Stimulated activated CD4-positive, alpha-beta T cell treated with anti-CD3 and anti-CD28 coated beads, Interleukin-15, amount 100 ng/mL, for 24 hours (primary cell): ENCODE measurements around the gene STIM1.
"Not testable (repeated sequence)": the region's sequence is repeated elsewhere in the genome, so short reads cannot be mapped to it uniquely, and the experiment has no call there.

Source experiments
- DNase-seq: peaks from one replicate; pipeline ENCODE4 v3.0.0-alpha.2; 2020

Gene STIM1

DNA sequence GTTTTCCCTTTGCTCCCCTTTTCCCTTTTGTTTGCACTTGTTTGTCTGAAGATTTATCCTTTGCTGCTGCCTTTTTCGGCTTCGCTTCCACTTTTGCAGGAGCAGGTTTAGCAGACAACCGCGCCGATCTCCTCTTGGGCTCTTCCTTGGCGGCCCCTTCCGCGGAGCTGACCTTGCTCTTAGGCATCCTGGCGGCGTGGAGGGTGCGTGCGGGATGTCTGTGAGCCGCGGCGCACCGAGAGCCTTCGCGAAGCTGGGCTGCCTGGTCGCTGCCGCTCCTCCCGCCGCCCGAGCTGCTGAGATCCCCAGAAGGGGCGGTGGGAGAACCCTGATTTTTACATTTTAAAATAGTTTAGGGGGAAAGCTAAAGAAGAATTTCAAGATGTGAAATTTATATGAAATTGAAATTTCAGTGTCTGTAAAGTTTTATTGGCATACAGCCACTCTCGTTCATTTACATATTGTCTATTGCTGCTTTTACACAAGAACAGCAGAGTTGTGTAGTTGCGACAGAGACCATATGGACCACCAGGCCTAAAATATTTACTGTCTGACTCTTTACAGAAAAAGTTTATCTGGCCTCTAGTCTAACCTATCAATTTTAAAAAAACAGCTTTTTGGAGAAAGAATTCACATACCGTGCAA is 133.9 kb downstream of the STIM1 start:
- no peak for DNase-seq

DNA sequence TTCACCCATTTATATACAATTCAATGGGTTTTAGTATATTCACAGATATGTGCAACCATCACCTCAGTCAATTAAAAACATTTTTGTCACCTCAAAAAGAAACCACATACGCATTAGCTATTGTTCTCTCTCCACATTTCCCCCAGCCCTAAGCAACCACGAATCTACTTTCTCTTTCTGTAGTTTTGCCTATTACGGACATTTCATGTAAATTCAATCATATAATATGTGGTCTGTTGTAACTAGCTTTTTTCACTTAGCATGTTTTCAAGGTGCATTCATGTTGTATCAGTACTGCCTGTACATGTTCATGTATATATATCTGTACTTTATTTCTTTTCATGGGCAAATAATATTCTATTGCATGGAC is 134.4 kb downstream of the STIM1 start:
- DNase-seq: no peak

DNA sequence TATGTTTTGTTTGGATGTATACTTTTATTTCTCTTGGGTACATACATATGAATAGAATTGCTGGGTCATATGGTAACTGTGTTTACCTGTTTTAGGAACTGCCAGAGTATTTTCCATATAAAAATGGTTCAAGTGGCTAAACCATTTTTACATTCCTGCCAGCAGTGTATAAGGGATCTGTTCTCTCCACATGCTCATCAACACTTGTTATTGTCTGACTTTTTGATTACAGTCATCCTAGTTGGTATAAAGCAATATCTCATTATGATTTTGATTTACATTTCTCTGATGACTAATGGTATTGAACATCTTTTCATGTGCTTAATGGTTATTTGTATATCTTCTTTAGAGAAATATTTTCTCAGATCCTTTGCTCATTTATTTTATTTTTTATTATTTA is 134.9 kb downstream of the STIM1 start:
- DNase-seq: no peak

DNA sequence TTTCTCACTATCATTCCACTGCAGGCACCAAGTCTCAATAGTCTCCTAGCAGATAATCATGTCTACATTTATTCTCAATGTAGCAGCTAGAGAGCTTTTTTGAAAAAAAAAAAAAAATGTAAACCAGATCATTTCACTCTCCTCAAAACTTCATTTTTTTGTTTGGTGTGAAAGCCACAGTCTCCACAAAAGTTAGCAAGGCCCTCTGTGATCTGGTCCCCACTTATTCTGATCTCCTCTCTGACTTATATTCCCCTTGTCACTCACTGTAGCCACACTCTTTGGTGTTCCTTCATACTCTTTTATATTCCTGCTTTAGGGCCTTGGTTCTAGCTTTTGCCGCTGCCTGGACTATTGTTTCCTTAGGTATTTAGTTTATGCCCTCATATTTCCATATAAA is 137.5 kb downstream of the STIM1 start:
- DNase-seq: no peak

DNA sequence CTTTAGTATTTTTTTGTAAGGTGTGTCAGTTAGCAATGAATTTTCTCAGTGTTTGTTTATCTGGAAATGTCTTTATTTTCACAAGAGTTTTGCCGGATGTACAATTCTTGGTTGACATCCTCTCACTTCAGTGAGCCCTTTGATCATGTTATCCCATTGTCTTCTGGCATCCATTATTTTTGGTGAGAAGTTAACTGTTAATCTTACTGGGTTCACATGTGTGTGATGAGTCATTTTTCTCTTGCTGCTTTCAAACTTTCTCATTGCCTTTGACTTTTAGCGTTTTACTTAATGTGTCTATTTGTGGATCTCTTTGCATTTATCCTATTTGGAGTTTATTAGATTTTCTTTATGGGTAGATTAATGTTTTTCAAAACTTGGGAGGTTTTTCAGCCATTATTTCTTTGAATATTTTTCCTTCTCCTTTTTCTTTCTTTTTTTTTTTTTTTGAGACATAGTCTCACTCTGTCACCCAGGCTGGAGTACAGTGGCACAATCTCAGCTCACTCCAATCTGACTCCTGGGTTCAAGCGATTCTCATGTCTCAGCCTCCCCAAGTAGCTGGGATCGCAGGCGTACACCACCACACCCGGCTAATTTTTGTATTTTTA is 138.7 kb downstream of the STIM1 start:
- DNase-seq: no peak

DNA sequence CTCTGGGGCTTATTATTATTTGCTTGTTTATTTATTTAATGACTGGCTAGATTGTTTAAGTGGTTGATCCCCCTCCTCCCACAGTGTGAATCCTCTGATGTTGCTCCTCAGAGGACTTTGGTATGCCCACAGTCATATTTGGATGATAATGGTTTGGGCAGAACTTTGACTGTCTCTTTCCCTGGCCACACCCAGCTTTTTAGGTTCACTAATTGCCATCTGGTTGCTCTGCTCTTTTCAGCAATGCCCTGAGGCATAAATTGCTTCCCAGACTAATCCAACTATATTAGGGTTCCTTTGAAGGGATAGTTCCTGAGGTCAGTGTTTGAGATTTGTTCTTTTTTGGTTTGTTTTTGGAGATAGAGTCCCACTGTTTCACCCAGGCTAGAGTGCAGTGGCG is 139.8 kb downstream of the STIM1 start:
- DNase-seq: no peak

DNA sequence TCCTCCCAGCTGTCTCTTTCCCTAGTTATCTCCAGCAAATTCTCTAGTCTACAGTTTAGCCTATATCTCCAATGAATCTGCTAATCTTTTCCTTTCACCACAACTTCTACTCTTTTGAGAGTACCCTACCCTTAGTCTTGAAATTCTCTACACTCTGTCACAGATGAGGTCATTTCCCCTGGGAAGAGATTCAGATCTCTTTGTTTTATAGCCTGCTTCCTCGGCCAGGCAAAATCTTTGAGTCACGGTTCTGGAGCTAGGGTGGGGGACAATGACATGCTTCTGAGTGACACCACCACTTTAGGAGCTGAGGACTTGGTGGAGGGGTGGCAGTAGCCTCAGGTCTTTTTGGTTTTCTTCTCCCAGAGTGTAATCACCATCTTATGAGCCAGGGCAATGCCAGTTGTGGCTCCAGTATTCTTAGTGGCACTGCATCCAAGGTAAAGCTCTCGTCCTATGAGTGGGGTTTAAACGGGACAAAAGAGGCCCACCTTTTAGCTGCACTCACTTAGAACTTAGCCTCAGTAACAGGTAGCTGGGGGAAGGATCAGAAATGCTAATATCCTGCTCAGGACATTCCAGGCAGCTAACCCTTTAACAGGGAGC is 140.6 kb downstream of the STIM1 start:
- no peak for DNase-seq

DNA sequence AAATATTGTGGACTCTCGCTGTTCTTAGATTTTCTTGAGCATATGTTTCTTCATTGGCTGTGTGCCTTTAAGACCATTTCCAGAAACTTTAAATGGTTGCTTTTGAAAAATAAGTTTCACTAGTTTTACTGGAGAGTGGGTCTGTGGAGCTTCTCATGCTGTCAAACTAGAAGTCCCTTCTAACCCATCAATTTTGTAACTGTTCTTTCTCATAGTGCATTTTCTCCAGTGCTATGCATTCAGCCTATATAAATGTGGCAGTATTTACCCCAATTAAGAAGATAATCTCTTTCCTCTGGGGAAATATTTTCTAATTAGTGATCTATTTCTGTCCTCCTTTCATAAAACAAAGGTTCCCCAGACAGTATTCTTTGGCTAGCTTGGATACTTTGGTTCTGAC is 141.2 kb downstream of the STIM1 start:
- DNase-seq: no peak

DNA sequence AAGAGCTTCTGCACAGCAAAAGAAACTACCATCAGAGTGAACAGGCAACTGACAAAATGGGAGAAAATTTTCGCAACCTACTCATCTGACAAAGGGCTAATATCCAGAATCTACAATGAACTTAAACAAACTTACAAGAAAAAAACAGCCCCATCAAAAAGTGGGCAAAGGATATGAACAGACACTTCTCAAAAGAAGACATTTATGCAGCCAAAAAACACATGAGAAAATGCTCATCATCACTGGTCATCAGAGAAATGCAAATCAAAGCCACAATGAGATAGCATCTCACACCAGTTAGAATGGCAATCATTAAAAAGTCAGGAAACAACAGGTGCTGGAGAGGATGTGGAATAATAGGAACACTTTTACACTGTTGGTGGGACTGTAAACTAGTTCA is 149.3 kb downstream of the STIM1 start:
- not testable (repeated sequence) for DNase-seq

DNA sequence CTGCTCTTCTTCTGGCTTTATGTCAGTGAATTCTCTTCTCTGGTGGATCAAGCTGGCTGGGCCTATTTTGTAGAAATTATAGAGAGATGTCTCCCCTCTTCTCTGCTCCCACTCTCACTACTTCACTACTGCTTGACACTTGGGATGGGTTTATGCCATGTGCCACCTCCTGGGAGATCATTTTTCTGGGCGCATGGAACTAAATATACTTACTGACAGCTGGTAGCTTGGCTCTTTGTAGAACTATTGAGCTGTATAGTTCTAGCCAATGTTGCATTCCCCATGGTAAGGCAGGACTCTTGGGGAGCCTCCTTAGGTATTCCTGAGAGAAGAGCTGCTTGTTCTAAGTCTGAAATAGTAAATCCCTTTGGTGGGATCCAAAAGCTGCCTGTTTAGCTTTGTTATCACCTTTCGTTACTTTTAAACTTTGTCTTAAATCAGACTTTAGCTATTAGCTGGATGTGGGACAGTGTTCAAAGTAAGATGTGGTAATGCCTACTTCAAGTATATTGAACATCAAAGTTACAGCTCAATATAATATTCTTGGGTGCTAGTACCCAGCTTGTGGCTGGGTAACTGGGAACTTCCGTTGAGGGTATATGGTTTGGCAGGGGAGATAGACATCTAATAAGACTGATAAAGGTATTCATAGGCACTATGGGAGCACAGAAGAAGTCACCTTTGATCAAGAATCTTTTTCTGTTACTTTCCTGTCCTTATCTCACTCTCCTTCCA is 151.6 kb downstream of the STIM1 start:
- no peak for DNase-seq

DNA sequence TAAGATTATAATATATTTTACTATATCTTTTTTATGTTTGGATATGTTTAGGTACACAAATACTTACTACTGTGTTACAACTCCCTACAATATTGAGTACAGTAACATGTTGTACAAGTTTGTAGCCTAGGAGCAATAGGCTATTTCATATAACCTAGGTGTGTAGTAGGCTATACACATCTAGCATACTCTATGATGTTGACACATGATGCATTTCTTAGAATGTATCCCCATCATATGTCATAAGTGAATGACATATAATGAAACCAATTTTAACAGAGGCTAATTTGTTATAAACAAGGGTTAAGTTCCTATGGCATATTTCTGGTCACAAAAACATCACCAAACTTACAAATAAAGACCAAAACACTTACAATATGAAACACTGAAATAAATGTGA is 152.7 kb downstream of the STIM1 start:
- no peak for DNase-seq

DNA sequence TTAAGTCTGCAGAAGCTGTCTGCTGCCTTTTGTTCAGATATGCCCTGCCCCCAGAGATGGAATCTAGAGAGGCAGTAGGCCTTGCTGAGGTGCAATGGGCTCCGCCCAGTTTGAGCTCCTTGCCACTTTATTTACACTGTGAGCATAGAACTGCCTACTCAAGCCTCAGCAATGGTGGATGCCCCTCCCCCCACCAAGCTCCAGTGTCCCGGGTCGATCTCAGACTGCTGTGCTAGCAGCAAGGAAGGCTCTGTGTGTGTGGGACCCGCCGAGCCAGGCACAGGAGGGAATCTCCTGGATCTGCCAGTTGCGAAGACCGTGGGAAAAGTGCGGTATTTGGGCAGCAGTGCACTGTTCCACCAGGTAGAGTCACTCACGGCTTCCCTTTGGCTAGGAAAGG is 161.1 kb downstream of the STIM1 start:
- not testable (repeated sequence) for DNase-seq

DNA sequence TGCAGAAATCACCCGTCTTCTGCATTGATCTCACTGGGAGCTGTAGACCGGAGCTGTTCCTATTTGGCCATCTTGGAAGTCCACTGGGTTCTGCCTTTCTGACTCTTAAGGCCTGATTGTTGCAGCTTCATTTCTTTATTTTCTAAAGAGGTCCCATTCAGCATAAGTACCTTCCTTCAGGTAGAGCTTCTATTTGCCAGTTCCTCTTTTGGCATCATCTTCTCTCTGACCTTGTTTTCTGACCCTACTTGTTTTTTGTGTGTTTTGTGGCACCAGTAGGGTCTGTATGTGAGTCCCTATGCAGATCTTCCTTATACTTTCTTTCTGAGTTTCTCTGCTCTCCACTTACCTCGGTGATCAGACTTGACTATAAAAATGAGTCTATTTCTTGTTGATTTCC is 161.7 kb downstream of the STIM1 start:
- no peak for DNase-seq

DNA sequence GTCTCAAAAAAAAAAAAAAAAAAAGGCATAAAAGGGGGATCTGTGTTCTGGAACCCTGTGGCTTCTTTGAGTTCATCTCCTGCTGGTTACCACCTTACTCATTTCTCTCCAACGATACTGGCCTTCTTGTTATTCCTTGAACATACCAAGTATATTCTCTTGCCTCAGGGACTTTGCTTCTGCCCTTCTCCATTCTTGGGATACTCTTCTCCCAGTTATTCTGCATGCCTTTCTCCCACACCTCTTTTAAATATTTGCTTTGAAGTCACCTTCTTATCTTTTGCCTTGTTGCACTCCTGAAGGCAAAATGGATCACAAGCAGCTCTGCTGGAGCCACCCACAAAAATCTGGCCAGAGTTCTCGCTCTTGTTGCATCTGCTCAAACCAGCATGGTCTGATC is 163.2 kb downstream of the STIM1 start:
- no peak for DNase-seq

DNA sequence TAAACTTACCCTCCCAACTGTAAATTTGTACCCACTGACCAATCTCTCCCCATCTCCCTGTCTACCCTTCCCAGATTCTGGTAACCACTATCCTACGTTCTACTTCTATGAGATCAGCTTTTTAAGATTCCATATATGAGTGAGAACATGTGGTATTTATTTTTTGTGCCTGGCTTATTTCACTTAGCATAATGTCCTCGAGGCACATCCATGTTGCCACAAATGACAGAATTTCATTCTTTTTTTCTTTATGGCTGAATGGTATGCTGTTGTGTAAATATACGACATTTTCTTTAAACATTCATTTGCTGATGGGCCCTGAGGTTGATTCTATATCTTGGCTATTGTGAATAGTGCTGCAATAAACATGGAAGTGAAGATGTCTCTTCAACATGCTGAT is 164.4 kb downstream of the STIM1 start:
- DNase-seq: no peak

DNA sequence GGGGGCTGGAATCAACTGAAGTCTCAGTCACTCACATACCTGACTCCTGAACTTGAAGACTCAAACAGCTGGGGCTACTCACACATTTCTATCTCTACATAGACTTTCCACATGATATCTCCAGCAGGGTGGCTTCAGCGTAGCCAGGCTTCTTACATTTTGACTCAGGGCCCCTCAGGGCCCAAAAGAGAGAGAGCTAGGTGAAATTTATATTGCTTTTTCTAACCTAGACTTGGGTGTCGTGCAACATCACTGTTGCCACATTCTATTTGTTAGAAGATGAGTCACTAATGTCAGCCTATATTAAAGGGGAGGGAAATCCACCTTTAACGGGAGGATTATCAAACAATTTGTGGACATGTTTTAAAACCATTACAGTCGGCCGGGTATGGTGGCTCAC is 167.2 kb downstream of the STIM1 start:
- no peak for DNase-seq

DNA sequence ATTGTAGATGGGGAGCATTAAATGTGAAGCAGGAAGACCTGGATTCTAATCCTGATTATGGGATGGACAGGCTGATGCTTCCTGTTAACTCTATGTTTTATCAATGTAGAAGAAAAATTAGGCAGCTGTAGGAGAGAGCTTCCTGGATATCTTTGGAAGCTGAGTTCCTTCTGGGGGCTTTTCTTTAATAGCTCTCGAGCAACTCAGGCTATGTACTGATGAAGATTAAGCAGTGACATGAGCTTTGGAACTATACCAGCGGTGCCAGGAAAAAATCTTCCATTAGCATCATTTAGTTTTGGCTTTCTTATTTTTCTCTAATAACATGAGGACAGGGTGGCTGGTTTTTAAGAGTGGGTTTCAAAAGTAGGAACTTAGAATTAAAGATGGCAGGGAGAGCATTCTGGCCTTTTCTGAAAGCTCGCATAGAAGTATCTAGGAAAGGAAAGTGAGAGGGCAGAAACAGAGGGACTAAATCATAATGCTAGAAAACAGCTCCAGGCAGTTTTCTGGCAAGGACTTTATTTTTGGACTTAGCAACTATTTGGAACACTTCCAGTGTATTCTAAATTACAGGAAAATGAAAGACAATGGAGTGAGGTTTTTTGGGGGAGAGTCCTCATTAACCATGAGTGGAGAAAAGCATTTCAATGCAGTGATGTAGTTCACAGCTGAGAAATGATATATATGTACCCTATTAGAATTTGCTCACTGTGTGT is 169.9 kb downstream of the STIM1 start:
- DNase-seq: no peak

DNA sequence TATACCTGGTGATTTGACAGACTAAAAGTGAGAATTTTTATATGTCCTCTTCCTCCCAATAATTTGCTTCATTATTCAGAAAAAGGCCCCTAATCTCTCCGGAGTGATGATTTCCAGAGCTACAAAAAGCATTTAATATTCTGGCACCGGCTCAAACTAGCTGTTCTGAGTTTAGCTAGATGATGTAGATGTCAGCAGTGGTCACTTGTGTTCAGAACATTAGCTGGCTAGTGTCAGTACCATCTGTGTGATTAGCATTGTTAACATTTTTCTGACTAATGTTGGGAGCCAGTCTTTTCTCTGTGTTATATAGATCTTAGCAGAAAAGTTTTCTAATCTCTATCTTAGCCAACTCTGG is 170.5 kb downstream of the STIM1 start:
- DNase-seq: no peak

DNA sequence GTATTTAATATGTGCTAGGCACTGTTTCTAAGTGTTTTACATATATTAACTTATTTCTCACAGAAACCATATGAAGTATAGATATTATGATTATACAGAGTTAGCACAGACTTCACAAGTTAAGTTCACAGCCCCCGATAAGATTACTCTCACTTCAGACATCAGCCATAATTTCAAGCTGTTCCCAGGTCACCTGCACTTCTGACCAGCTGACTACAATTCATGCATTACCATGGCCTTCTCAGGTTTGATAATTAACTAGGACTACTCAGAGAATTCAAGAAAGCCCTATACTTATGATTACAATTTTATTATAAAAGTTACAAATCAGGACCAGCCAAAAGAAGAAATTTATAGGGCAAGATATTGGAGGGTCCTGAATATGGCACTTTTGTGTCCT is 170.9 kb downstream of the STIM1 start:
- DNase-seq: no peak

DNA sequence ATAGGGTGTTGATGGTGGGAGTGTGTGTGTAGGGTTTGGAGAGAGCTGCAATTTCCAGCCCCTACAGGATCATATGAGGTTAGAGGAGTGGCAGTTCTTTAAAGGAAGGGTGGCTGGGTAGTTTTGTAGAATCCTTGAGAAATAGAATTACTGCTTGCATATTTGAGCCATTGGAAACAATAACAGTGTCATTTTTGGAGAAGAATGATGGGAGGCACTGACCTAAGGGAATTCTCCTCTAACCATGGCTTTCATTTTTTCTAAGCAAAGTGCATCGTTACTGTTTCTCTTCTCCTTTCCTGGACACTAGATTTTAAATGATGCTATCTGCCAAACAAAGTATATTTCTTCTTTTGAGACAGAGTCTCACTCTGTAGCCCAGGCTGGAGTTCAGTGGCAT is 172.3 kb downstream of the STIM1 start:
- DNase-seq: no peak

DNA sequence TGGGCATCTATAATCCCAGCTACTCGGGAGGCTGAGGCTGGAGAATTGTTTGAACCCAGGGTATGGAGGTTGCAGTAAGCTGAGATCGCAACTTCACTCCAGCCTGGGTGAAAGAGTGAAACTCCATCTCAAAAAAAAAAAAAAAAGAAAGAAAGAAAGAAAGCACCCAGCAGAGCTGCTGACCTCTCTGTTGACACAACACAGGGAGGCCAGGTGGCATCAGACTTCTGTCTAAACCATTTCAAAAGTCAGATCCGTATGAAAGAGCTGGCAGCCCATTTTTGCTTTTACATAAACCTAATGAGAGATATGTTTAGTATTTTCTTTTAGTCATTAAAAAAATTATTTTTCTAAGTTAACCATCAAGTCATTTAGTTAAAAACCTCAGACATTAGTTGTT is 174.7 kb downstream of the STIM1 start:
- DNase-seq: no peak

DNA sequence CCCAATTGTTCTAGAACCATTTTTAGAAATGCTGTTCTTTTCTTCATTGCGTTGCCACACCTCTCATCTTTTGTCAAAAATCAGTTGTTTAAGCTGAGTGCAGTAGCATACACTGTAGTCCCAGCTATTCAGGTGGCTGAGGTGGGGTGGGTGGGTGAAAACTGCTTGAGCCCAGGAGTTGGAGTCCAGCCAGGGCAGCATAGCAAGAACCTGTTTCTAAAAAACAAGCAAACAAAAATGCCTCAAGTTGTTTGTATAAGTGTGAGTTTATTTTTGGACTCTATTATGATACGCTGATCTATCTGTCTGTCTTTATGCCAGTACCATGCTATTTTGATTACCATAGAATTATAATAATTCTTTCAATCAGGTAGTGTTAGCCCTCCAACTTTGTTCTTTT is 176.6 kb downstream of the STIM1 start:
- DNase-seq: no peak

DNA sequence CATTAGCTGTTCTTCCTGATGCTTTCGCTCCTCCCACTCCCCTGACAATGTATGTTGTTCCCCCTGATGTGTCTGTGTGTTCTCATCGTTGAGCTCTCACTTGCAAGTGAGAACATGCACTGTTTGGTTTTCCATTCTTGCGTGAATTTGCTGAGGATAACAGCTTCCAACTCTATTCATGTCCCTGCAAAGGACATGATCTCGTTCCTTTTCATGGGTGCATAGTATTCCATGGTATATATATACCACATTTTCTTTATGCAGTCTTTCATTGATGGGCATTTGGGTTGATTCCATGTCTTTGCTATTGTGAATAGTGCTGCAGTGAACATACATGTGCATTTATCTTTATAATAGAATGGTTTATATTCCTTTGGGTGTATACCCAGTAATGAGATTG is 180.5 kb downstream of the STIM1 start:
- no peak for DNase-seq

DNA sequence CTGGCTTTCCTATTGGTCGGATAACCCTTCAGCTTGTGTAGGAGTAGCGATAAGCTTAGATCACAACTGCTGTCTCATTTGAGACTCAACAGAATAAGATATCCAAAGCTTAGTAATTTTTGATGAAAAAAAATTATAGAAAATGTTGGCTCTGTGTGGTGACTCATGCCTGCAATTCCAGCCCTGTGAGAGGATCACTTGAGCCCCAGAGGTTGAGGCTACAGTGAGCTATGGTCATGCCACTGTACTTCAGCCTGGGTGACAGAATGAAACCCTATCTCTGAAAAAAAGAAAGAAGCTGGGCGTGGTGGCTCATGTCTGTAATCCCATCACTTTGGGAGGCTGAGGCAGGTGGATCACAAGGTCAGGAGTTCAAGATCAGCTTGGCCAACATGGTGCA is 183.5 kb downstream of the STIM1 start:
- no peak for DNase-seq
